IPS-NIHi7 (cell line): ENCODE measurements around the gene MXI1.
"Not testable (repeated sequence)": the region's sequence is repeated elsewhere in the genome, so short reads cannot be mapped to it uniquely, and the experiment has no call there.

Source experiments
- DNase-seq: peaks from one replicate; pipeline ENCODE4 v3.0.0; 2012; ENCODE audit warnings: mixed read lengths; ENCODE audit errors: extremely low spot score

The MXI1 gene

DNA sequence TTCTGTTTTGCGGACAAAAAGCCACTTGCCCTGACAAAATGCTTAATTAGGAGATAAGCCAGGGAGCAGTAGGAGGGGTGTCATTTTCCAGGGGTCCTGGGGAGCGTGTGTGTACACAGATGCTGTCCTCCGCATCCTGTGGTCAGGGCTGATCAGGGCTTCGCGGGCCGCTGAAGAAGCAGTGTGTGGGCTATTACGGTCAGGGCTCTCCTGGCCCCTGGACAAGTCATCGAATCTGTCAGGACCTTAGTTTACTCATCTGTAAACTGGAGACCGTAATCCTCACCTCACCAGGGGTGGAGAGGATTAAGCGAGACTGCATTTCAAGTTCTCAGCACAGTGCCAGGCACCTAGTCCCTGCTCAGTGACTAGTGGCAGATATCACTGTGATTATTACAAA is 26.0 kb upstream of the MXI1 start:
- DNase-seq = no peak

DNA sequence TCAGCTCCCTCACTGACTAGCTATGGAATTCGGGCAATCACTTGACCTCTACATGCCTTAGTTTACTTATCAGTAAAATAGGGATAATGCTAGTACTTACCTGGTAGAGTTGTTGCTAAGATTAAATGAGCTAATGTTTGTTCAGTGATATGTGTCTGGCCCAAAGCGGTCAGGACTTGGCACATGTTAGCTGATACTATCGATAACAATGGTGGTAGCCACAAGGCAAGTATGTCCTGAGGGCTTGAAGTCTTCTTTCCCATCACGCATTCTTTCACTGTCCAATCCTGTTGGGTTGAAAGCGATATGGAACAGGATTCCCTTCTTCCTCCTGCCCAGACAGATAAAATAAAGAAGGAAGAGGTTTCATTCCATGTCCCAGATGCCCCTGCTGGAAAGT is 25.5 kb upstream of the MXI1 start:
- DNase-seq = no peak

DNA sequence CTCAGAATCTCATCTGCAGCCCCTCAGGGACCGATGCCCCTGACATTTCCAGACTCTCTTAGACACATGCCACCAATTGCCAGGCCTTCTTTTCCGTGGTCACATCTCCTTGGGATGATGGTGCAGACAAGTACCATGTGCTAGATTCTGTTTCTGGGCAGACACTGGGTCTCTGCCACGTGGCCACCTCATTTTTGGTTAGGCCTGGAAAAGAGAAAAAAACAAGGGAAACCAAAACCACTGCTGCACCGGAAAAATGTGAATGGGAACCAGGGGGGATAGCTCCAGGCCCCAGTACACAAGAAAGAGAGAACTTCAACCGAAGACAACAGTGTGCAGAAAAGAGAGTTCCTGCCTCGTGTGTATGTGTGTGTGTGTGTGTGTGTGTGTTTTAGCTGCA is 23.0 kb upstream of the MXI1 start:
- no peak for DNase-seq

DNA sequence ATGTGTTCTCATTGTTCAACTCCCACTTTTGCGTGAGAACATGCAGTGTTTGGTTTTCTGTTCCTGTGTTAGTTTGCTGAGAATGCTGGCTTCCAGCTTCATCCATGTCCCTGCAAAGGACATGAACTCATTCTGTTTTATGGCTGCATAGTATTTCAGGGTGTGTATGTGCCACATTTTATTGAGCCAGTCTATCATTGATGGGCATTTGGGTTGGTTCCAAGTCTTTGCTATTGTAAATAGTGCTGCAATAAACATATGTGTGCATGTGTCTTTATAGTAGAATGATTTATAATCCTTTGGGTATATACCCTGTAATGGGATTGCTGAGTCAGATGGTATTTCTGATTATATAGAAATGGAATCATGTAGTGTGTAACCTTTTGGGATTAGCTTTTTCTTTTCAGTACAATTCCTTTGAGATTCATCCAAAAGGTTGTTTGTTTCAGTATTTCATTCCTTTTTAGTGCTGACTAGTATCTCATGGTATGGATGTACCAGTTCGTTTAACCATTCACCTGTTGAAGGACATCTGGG is 21.7 kb upstream of the MXI1 start:
- not testable (repeated sequence) for DNase-seq

DNA sequence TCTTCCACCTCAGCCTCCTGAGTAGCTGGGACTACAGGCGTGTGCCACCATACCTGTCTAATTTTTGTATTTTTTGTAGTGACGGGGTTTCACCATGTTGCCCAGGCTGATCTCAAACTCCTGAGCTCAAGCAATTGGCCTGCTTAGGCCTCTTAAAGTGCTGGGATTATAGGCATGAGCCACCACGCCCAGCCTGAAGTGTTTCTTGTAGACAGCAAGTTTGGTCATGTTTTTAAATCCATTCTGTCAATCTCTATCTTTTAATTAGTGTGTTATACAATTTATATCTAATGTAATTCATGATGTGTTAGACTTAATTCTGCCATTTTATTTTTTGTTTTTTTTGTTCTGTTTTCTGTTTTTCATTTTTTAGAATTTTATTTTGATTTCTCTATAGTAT is 17.2 kb upstream of the MXI1 start:
- no peak for DNase-seq

DNA sequence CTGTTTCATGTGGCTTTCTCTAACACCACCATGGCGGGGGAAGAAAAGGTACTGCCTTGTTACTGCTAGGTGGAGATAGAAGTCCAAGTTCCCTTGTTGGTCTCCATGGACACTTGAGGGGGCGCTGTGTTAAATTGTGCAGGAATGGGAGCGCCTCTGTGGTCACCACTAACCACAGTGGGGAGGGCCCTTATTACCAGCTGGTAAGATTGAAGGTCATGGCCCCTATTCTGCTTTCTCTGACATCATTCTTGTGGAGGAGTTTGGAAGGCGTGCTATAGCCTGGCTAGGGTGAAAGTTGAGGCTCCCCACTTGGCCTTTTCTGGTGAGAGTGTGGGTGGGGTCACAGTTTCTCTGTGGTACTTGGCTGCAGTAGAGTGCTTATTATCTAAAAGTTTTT is 14.9 kb upstream of the MXI1 start:
- no peak for DNase-seq

DNA sequence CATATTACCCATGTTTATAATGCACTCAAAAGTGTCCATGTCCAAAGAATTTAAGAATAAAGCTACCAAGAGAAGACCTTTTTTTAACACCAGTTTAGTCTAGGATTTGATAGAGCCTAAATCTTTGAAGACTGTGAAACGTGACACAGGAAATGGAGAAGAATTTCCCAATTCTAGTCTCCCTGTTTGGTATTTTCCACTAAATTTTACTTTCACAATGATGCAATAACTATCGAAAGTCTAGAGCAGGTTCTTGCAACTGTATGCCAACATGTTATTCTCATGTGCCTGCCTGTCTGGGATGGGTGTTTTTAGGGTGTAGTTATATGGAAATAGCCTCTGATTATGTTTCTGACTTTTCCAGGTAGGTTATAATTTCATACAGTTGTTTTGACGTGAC is 6.9 kb upstream of the MXI1 start:
- DNase-seq = no peak

DNA sequence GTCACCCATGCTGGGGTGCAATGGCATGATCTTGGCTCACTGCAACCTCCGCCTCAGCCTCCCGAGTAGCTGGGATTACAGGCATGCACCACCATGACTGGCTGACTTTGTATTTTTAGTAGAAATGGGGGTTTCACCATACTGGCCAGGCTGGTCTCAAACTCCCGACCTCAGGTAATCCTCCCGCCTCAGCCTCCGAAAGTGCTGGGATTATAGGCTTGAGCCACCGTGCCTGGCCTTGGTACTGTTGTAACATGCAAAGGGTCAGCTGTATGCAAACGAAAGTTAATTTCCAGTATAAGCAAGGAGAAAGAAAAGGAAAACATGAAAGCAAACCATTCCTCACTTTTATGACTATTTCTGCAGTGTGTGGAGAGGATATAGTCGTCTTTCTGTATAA is 6.4 kb upstream of the MXI1 start:
- not testable (repeated sequence) for DNase-seq

DNA sequence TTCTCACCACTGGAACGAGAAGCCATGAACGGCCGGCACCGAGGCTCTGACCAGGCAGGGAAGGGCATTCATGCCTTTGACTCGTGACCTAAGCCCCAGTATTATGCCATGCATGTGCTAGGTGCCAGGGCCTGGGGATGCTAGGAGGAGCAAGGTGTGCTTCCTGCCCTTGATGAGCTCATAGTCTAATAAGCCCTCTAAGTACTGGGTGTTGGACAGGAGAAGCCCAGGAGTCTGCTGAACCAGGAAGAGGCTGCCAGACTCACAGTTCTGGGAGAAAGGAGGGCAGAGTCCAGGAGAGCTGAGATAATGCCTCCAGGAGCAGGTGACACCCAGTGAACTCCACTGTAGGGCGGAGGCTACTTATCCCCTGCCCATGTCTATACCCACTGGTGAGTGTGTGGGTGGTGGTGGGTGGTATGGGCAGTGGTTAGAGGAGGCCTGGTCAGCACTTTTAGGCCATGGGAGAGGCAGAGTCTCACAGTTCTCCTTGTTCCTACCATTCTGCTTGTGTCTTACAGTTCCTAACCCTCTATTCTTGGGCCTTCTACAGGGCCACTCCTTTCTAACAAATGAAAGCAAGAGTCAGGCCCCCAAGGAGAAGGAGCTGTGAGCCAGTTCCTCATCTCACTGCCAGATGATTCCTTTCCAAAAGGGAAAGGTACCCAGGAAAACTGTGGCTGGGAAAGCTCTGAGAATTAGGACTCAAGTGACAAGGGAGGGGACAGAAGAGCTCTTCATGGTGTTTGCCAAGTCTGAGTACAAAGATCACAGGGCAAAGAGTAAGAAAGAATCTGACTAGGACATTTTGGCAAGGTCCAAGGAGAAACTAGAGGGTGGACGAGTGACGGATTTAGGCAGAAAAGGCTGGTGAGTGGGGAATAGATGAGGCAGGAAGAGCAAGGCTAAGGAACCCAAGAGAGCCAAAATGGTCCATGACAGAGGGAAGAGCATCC is 3.6 kb upstream of the MXI1 start:
- no peak for DNase-seq

DNA sequence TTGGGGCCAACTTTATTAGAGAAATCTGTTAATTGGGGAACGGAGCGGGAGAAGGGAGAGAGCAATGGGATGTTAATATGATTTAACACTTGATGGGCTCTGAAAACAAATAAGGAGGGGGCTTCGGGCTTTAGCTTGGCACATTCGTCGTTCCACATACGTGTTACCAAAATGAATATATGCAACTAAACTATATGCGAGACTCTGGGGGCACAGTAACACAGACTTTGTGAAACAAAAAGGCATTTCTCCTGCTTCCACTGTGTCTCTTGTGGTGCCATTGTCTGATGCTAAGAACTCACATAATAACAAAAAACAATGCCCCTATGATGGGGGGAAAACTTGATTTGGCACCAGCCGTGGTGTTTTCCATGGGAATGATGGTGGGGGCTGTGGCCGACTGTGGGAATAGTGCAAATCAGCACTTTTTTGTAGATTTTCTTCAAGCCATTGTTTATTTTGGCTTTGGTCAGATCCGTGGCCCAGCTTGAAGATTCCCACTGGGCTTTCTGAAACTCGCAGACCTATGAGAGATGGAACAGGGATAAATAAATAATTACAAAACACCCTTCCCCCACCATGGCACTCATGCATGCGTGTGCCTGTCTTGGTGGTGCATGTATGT is 2.2 kb upstream of the MXI1 start:
- no peak for DNase-seq

DNA sequence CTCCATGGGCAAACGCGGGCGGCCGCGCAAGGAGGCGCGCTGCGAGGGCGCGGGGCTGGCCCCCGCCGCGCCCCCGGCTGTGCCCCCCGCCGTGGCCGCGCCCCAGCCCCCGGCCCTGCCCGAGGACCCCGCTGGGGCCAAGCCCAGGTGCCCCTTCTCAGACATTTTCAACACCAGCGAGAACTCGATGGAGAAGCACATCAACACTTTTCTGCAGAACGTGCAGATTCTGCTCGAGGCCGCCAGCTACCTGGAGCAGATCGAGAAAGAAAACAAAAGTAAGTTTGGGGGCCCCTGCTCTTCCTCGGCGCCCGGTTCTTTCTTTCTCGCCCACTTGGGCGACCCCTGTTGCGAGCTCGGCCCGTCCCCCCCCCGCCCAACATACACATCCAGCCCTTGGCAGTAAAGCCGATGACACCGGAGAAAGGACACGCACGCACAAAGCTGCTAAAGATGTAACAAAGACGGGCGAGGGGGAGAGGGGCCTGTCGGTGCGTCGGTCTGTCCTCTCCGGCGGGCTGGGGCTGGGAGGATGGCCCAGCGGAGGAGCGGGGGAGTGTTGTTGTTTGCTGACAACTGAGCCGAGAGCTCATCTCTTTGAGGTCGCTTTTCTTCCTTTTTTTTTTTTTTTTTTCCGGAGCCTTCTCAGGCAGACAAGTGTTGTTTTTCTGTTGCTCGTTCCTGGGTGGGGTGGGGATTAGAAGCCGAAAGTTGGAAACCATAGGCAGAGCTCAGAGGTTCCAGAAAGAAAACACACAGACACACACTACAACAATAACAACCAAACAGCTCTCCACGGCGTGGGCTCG is 604 bp downstream of the MXI1 start:
- peak; percentile 59 for DNase-seq

DNA sequence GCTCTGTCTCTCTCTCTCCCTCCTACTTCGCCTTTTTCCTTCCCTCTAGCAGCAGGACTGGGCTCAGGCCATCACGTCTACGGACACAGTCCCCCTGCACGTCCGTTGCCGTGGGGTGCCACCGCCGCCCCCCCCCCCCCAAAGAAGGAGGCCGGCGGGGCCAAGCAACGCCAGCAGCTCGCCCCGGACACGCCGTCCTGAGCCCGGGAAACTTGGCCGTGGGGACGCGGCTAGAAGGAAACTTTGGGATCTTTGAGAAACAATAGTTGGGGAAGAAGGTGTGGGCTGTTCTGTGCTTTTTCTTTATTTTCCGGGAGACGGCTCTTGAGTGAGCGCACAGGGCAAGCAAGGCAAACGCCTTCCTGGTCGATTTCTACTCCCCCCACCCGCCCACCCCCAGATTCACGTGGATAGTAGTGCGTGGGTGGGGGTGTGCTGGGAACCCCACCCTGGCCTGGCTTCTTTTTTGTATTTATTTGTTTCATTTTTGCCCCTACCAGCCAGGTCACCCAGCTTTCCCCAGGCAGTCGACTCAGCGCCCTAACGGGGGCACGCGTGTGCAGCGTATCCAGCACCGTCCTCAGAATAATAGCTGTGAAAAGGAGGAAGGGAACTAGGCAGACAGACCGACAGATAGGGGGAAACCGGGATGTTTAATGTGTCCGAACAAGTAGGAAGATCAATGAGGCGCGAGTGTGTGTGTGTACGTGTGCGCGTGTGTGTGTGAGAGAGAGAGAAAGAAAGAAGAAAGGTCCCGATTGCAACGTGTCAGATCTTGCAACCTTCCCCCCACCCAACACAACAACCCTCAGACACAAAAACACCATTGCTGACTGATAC is 1.4 kb downstream of the MXI1 start:
- DNase-seq = no peak

DNA sequence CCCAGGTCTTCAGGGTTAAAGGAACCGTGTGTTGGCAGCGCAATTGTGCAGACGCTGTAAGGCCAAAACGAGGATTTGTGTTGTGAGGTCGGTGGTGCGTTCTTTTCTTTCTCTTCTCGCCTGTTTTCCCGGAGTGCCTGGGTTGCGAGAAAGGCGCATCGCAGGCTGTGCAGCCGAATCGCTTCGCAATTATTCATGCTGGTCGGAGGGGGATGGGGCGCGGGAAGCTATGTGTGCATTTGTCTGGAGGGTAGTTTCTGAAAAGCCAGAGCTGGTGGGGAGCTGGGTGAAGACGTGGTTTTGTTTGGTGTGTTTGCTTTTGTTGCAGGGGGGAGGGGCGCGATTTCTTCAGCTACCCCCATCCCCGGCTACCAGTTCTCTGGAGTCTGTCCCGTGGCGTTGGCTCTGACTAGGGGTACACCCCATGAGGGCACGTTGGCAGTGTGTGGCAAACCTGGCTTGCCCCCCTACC is 2.1 kb downstream of the MXI1 start:
- no peak for DNase-seq

DNA sequence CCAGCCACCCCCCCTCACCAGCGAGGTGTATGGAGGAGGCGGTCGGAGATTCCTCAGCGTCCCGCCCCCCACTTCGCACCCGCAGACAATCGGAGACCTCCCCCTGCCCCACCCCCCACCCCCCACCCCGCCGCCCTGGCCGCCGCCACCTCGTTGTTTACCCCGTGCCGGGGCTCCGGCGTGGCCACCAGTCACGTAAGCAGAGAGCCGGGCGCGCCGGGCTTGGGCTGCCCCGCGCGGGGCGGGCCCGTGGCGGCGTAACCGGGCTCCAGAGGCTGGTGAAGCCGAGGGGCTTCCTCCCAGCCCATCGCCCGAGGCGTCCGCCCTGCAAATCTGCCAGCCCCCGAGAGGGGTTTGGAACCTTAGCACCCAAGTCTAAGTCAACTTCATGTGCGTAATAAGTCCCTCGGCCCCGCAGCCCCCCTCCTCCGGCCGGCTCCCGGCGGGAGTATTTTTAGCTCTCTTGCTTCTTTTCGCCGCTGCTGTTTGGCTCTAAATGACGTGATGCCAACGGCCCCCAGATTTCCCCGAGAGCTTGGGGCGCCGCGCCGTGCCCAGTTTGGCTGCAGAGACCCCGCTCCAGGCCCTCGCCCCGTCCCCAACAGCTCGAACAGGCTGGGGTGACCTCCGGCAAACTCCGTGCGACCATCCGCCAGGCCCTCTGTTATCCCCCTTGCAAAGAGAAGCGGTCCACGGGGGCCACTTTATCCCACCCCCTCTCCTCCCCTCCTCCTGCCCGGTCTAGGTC is 2.7 kb downstream of the MXI1 start:
- DNase-seq = no peak

DNA sequence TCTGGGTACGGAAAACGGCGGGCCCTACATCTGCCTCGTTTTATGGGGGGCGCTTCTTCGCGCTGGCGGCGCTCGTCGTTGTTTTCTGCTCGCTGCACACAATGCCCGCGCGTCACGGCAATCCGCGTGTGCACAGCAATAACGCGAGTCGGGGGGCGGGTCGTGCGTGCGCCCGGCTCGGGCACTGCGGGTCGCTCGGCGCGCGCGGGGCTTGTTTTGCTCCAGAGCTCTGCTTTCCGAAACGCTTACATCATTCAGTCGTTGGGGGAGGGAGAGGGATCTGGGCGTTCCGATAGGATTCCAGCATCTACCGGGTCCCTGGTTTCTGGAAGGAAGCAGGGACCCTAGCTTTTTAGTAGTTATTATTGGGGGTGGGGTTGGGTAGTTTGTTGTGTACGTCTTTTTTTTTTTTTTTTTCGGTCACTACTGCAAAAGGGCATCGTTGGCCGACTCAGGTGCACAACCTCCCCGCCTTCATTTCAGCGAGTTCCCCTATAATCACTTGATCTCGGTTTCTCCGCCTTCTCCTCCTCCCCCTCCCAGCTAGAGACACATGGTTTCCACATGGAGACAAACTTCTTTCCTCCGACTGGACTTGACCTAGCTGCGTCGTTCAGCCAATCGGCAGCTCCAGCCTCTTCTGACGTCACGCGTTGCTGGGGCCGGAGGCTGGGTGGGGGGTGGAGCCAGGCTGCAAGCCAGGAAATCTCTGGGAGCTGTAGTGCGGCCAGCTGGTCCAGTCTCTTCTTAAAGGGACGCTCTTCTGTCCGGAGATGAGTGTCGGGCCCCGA is 3.5 kb downstream of the MXI1 start:
- DNase-seq = peak; percentile 98

DNA sequence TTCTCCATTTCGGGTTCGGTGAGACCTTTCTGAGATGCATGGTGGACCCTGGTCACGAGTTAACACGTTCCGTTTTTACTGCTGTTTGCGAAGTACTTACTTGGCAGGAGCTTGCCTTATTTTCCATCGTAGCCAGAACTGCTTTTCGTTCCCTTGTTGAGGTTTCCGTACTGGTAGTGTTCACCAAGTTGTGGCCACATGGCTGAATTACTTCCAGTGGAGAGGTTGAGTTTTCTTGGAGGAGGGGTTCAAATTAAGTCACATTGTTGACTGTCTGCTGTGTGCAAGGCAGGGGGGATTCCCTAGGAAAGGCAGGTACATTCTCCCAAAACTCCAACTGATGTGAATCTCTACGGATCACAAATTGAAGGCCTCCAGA is 4.0 kb downstream of the MXI1 start:
- no peak for DNase-seq

DNA sequence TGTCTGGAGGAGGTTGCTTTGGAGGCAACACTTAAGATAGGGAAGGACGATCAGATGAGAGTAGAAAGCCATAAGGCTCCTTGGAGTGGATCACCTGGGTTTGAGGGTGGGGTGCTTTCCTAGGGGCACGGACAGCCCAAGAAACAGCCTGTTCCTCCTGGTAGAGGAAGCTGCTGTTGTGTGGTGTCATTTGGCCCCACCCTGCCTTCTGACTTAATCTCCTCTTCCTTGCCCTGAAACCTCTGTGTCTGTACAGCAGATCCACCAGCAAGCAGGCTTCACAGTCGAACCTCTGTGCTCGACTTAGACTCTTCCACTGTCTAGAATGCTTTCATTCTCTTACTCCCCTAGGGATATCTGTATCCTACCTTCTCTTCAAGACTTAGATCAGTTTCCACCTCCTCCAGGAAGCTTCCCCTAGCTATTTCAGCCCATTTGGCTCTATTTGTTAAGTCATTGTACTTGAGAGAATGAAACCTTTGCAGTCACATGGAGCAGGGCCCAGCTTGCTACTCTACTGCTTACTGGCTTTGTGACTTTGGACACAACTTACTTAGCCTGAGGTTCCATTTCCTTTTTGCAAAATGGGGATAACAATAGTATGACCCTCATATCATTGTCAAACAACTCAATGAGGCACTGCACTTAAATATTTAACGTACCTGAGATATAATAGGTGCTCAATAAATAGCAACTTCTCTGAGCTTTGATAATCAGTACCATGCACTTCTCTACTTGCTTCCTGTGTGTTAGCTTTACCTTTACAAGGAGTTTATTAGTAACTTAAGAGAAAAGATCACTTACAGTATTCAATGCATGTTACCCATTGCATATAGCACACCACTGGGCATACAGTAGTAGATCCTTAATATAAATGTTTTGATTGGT is 5.0 kb downstream of the MXI1 start:
- DNase-seq = no peak

DNA sequence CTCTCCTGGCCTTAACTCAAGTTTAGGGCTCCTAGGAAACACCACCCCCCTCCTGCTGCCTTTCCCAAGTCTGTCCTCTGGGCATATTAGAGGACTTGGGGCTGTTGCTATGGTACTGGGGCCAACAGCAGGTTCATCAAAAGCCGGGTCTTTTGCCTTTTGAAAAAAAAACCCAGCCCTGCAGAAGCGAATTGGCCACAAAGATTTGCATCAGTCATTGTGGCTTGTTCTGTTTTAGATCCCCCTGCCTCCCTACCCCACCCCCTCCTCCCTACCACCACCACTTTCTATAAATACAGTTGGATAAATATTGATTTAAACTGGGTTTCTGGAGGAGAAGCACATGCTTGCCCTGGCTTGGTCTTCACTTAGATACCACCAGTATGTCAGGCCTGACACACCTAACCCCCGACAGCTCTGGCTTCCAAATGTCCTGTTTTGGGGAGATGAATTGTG is 7.0 kb downstream of the MXI1 start:
- DNase-seq = no peak
